ENCODE measurements around the gene LCE4A. TPM values are rescaled to one million over a fixed set of nuclear protein-coding genes. Genes with fewer than 3 reads are reported as not detected.

The LCE4A gene
- not detected in 3 replicates for total RNA-seq (2021)
- not detected for Bru-seq, nascent RNA
- long read RNA-seq, experiment 1 = 0 reads
- long read RNA-seq, experiment 2 = 0 reads
- long read RNA-seq, experiment 3 = 0 reads

GRCh38 chr1:152707860-152708259 lies at the start of gene LCE4A:
Gene LCE4A, plus strand, starts transcription at chr1:152708160. Its CDS starts 916 bp downstream, at chr1:152709076.
- Mint-ChIP-seq H3K9me3 (peaks cover 85% of the 10 kb centered on the region), H3K36me3 (peaks cover 72% of the 10 kb centered on the region), H3K4me3 (no peak within 1 kb of the TSS), H3K27ac (no peak within 1 kb of the TSS), H3K4me1 (no peaks in the 10 kb centered on the region), H3K27me3 (ENCODE audit: low read depth) (peaks cover 13% of the 10 kb centered on the region)
- CTCF ChIA-PET = no interaction called here
- POLR2A ChIA-PET = no interaction called here
- ATAC-seq (no peak), DNase-seq (ENCODE audit: low spot score) (no peak)
- TF ChIP-seq ETV6 (CRISPR knock-in tag; IDR thresholded peaks at IDR 0.05) (no peak), JAZF1 (CRISPR knock-in tag; IDR thresholded peaks at IDR 0.05) (no peak), IRF1 (CRISPR knock-in tag; IDR thresholded peaks at IDR 0.05) (no peak), ZNF121 (CRISPR knock-in tag; IDR thresholded peaks at IDR 0.05) (no peak), JUN (CRISPR knock-in tag; IDR thresholded peaks at IDR 0.05) (no peak), SMAD3 (CRISPR knock-in tag; IDR thresholded peaks at IDR 0.05; ENCODE audit: borderline replicate concordance) (no peak), RORB (CRISPR knock-in tag; IDR thresholded peaks at IDR 0.05) (no peak), FOXP1 (CRISPR knock-in tag; IDR thresholded peaks at IDR 0.05; ENCODE audit: borderline replicate concordance) (no peak), ZNF263 (CRISPR knock-in tag; IDR thresholded peaks at IDR 0.05; ENCODE audit: low read depth) (no peak), TP53 (CRISPR knock-in tag; IDR thresholded peaks at IDR 0.05) (no peak)
- TF ChIP-seq, protein P1, sequence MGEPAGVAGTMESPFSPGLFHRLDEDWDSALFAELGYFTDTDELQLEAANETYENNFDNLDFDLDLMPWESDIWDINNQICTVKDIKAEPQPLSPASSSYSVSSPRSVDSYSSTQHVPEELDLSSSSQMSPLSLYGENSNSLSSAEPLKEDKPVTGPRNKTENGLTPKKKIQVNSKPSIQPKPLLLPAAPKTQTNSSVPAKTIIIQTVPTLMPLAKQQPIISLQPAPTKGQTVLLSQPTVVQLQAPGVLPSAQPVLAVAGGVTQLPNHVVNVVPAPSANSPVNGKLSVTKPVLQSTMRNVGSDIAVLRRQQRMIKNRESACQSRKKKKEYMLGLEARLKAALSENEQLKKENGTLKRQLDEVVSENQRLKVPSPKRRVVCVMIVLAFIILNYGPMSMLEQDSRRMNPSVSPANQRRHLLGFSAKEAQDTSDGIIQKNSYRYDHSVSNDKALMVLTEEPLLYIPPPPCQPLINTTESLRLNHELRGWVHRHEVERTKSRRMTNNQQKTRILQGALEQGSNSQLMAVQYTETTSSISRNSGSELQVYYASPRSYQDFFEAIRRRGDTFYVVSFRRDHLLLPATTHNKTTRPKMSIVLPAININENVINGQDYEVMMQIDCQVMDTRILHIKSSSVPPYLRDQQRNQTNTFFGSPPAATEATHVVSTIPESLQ (CRISPR knock-in tag; IDR thresholded peaks at IDR 0.05) = no peak
- TF ChIP-seq, protein P2, sequence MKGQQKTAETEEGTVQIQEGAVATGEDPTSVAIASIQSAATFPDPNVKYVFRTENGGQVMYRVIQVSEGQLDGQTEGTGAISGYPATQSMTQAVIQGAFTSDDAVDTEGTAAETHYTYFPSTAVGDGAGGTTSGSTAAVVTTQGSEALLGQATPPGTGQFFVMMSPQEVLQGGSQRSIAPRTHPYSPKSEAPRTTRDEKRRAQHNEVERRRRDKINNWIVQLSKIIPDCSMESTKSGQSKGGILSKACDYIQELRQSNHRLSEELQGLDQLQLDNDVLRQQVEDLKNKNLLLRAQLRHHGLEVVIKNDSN (CRISPR knock-in tag; IDR thresholded peaks at IDR 0.05) = no peak
- TF ChIP-seq, protein P3, sequence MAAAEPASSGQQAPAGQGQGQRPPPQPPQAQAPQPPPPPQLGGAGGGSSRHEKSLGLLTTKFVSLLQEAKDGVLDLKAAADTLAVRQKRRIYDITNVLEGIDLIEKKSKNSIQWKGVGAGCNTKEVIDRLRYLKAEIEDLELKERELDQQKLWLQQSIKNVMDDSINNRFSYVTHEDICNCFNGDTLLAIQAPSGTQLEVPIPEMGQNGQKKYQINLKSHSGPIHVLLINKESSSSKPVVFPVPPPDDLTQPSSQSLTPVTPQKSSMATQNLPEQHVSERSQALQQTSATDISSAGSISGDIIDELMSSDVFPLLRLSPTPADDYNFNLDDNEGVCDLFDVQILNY (CRISPR knock-in tag; IDR thresholded peaks at IDR 0.05) = no peak

DNA sequence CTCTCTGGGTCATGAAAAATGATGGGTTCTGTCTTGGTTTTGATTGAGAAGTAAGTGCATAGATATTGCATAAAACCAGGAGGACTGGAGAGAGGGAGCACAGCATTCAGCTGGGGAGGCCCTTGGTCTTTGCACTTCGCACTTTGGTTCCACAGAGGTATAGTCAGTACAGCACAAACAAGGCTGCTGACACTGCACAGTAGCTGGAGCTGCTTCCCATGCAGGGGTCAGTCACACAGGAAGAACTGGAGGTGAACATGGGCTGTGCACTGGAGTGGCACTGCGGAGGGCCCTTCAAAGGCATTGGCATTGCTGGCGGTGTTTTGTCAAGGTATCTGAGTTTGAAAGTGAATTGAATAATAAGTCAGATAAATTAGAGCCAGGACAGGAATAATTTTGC lies 49.3 kb upstream of the LCE4A start:
- TF ChIP-seq MAX (CRISPR knock-in tag; IDR thresholded peaks at IDR 0.05) (no peak), ZNF671 (CRISPR knock-in tag; IDR thresholded peaks at IDR 0.05) (no peak)
- Mint-ChIP-seq H3K4me3 (no peak overlapping the region), H3K36me3 (peaks cover 69% of the 10 kb centered on the region), H3K27me3 (ENCODE audit: low read depth) (peaks cover 3% of the 10 kb centered on the region; the same call in 1 of the 2 replicates), H3K9me3 (peaks cover 87% of the 10 kb centered on the region), H3K4me1 (no peaks in the 10 kb centered on the region), H3K27ac (no peak overlapping the region)
- CTCF ChIA-PET = no interaction called here
- ATAC-seq (no peak), DNase-seq (ENCODE audit: low spot score) (no peak)
- POLR2A ChIA-PET = no interaction called here

GRCh38 chr1:152663098-152663497 lies 44.9 kb upstream of the LCE4A start, which contains the start of gene LCE2D:
Gene LCE2D, plus strand, starts transcription at chr1:152663380. Its CDS starts 726 bp downstream, at chr1:152664106.
- ChIA-PET CTCF (no interaction called here), POLR2A (no interaction called here)
- Mint-ChIP-seq H3K4me3 (no peak within 1 kb of the TSS), H3K27ac (no peak within 1 kb of the TSS), H3K4me1 (no peaks in the 10 kb centered on the region), H3K27me3 (ENCODE audit: low read depth) (peaks cover 9% of the 10 kb centered on the region), H3K9me3 (peaks cover 93% of the 10 kb centered on the region), H3K36me3 (peaks cover 84% of the 10 kb centered on the region)
- DNase-seq (ENCODE audit: low spot score) = no peak
- no peak for ATAC-seq
- TF ChIP-seq ZNF416 (CRISPR knock-in tag; IDR thresholded peaks at IDR 0.05) = no peak
- TF ChIP-seq ATF1 (CRISPR knock-in tag; IDR thresholded peaks at IDR 0.05) = no peak
- TF ChIP-seq, protein P4, sequence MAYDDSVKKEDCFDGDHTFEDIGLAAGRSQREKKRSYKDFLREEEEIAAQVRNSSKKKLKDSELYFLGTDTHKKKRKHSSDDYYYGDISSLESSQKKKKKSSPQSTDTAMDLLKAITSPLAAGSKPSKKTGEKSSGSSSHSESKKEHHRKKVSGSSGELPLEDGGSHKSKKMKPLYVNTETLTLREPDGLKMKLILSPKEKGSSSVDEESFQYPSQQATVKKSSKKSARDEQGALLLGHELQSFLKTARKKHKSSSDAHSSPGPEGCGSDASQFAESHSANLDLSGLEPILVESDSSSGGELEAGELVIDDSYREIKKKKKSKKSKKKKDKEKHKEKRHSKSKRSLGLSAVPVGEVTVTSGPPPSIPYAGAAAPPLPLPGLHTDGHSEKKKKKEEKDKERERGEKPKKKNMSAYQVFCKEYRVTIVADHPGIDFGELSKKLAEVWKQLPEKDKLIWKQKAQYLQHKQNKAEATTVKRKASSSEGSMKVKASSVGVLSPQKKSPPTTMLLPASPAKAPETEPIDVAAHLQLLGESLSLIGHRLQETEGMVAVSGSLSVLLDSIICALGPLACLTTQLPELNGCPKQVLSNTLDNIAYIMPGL (CRISPR knock-in tag; IDR thresholded peaks at IDR 0.05) = no peak
- TF ChIP-seq, protein P5, sequence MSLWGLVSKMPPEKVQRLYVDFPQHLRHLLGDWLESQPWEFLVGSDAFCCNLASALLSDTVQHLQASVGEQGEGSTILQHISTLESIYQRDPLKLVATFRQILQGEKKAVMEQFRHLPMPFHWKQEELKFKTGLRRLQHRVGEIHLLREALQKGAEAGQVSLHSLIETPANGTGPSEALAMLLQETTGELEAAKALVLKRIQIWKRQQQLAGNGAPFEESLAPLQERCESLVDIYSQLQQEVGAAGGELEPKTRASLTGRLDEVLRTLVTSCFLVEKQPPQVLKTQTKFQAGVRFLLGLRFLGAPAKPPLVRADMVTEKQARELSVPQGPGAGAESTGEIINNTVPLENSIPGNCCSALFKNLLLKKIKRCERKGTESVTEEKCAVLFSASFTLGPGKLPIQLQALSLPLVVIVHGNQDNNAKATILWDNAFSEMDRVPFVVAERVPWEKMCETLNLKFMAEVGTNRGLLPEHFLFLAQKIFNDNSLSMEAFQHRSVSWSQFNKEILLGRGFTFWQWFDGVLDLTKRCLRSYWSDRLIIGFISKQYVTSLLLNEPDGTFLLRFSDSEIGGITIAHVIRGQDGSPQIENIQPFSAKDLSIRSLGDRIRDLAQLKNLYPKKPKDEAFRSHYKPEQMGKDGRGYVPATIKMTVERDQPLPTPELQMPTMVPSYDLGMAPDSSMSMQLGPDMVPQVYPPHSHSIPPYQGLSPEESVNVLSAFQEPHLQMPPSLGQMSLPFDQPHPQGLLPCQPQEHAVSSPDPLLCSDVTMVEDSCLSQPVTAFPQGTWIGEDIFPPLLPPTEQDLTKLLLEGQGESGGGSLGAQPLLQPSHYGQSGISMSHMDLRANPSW (CRISPR knock-in tag; conservative IDR thresholded peaks at IDR 0.05; ENCODE audit: low read depth) = no peak
- TF ChIP-seq HMGA2 (CRISPR knock-in tag; IDR thresholded peaks at IDR 0.05) = no peak
- TF ChIP-seq TCF7 (CRISPR knock-in tag; IDR thresholded peaks at IDR 0.05; ENCODE audit: low read depth) = no peak
- TF ChIP-seq, protein P6, sequence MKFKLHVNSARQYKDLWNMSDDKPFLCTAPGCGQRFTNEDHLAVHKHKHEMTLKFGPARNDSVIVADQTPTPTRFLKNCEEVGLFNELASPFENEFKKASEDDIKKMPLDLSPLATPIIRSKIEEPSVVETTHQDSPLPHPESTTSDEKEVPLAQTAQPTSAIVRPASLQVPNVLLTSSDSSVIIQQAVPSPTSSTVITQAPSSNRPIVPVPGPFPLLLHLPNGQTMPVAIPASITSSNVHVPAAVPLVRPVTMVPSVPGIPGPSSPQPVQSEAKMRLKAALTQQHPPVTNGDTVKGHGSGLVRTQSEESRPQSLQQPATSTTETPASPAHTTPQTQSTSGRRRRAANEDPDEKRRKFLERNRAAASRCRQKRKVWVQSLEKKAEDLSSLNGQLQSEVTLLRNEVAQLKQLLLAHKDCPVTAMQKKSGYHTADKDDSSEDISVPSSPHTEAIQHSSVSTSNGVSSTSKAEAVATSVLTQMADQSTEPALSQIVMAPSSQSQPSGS (CRISPR knock-in tag; IDR thresholded peaks at IDR 0.05; ENCODE audit: borderline replicate concordance, low read depth) = no peak
- no peak for TF ChIP-seq NFE2L1 (CRISPR knock-in tag; IDR thresholded peaks at IDR 0.05)
- TF ChIP-seq ZNF396 (CRISPR knock-in tag; IDR thresholded peaks at IDR 0.05; ENCODE audit: borderline replicate concordance) = no peak

Data from WTC11 (cell line).